ENCODE measurements around the gene SGPL1.

SGPL1 gene

GRCh38 chr10:70927189-70927943 lies 111.6 kb downstream of the SGPL1 start:
- DNase-seq: no peak

GRCh38 chr10:70928140-70928539 lies 112.4 kb downstream of the SGPL1 start:
- DNase-seq: no peak

GRCh38 chr10:70930263-70931000 lies 114.7 kb downstream of the SGPL1 start:
- DNase-seq: no peak
